ENCODE data around the gene EDDM3A.

DNA sequence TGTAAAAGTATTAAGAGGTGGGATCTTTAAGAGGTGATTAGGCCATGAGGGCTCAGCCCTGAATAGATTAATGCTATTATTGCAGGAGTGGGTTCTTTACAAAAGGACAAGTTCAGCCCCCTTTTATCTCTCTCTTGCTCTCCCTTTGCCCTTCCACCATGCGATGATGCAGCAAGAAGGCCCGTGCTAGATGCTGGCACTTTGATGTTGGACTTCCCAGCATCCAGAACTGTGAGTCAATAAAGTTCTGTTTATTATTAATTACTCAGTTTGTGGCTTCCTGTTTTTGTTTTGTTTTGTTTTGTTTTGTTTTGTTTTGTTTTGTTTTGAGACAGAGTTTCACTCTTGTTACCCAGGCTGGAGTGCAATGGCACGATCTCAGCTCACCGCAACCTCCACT lies 46.9 kb downstream of the EDDM3A start:
- TF ChIP-seq, protein P1, sequence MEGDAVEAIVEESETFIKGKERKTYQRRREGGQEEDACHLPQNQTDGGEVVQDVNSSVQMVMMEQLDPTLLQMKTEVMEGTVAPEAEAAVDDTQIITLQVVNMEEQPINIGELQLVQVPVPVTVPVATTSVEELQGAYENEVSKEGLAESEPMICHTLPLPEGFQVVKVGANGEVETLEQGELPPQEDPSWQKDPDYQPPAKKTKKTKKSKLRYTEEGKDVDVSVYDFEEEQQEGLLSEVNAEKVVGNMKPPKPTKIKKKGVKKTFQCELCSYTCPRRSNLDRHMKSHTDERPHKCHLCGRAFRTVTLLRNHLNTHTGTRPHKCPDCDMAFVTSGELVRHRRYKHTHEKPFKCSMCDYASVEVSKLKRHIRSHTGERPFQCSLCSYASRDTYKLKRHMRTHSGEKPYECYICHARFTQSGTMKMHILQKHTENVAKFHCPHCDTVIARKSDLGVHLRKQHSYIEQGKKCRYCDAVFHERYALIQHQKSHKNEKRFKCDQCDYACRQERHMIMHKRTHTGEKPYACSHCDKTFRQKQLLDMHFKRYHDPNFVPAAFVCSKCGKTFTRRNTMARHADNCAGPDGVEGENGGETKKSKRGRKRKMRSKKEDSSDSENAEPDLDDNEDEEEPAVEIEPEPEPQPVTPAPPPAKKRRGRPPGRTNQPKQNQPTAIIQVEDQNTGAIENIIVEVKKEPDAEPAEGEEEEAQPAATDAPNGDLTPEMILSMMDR (IDR thresholded peaks at IDR 0.05; ENCODE audit: insufficient read depth, low read depth, low read length) = no peak
- TF ChIP-seq EZH2 (IDR thresholded peaks at IDR 0.05; ENCODE audit: insufficient read depth, low read length) = no peak

Measured in astrocyte (in vitro differentiated cells and primary cell).